GM10266 (cell line): Measurements from ENCODE around the gene SMIM45.
A peak's percentile ranks its signal among the peaks of the same experiment; 100 is the strongest.

Experiments
- DNase-seq: peaks from one replicate; pipeline ENCODE4 v3.0.0; 2012; ENCODE audit errors: extremely low spot score
- TF ChIP-seq, protein P1 (sequence below): IDR thresholded peaks from 2 replicates; pipeline ENCODE4 v1.5.1; 2012; ENCODE audit warnings: mild to moderate bottlenecking, low read depth; ENCODE audit not compliant: control insufficient read depth, insufficient read depth; ENCODE audit errors: missing control alignments

The SMIM45 gene

DNA sequence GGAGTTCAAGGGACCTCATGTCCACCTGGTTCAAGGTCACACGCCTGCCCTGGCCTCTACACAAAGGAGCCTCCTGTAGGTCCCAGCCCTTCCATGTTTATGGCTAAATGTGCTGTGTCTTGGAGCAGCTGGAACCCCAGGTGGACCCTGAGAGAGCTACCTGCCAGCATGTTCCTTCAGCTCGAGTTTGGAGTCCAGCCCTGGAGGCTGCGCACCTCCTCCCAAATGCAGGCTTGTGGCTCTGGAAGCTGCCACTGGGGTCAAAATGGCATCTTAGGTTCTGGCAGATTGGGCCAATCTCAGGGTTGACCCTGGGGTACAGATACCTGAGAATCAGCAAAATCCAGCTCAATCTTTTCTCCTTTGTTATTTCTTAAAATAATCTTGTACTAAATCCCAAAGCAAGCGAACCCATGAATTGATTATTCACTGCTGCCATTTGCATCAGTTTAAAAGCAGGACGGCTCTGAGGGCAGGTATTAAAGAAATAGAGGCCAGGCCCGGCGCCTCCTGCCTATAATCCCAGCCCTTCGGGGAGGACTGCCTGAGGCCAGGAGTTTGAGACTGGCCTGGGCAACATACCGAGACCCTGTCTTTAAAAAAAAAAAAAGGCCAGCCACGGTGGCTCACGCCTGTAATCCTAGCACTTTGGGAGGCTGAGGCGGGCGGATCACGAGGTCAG is 28.2 kb upstream of the SMIM45 start:
- DNase-seq = no peak
- TF ChIP-seq, protein P1, sequence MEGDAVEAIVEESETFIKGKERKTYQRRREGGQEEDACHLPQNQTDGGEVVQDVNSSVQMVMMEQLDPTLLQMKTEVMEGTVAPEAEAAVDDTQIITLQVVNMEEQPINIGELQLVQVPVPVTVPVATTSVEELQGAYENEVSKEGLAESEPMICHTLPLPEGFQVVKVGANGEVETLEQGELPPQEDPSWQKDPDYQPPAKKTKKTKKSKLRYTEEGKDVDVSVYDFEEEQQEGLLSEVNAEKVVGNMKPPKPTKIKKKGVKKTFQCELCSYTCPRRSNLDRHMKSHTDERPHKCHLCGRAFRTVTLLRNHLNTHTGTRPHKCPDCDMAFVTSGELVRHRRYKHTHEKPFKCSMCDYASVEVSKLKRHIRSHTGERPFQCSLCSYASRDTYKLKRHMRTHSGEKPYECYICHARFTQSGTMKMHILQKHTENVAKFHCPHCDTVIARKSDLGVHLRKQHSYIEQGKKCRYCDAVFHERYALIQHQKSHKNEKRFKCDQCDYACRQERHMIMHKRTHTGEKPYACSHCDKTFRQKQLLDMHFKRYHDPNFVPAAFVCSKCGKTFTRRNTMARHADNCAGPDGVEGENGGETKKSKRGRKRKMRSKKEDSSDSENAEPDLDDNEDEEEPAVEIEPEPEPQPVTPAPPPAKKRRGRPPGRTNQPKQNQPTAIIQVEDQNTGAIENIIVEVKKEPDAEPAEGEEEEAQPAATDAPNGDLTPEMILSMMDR = no peak

DNA sequence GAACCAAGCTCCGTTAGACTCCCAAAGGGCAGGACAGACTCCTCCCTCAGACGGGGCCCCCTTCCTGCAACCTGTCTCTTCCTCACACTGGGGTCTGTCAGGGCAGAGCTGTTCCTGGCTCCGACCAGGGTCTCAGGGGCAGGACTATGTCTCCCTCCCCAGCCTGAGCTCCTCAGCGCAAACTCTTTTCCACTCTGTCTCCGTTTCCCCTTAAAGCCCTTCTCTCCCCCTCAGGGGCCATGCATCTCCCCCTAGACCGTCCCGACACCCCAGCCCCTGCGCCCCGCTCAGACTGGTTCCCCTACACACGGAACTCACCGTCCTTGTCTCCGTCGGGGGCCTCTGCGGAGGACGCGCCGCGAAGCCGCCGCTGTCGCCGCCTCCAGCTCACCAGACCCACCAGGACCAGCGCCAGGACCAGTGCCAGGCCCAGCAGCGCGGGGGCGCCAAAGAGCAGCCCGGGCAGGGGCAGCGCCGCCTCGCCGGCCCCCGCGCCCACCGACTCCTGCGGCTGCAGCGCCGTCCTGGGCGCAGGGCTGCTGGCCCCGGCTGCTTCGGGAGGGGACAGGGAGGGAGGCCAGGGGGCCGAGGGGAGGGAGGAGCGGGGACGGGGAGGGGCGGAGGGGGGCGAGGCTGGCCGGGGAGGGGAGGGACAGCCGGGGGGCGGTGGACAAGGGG is 26.0 kb upstream of the SMIM45 start:
- peak; percentile 77 for DNase-seq

DNA sequence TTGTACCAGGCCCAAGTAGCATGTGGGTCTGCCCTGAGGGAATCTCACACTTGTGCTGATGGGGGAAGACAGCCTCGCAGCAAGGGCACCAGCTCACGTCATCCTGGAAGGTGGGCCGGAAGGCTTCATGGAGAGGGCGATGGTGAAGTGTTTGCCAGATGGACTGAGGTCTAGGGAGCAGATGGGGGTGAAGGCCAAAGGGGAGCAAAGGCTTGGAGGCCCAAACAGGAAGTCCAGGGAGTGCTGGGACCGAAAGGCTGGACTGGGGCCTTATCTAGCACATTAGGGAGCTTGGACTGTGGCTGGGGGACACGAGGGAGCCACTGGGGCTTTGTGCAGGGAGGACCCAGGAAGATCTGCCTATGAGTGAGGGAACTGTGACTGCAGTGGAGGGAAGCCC is 24.1 kb upstream of the SMIM45 start:
- no peak for DNase-seq
- TF ChIP-seq, protein P1 = no peak

More for the DNA sequence above, 26.0 kb upstream of the SMIM45 start:
- TF ChIP-seq, protein P1 = peak; percentile 96

DNA sequence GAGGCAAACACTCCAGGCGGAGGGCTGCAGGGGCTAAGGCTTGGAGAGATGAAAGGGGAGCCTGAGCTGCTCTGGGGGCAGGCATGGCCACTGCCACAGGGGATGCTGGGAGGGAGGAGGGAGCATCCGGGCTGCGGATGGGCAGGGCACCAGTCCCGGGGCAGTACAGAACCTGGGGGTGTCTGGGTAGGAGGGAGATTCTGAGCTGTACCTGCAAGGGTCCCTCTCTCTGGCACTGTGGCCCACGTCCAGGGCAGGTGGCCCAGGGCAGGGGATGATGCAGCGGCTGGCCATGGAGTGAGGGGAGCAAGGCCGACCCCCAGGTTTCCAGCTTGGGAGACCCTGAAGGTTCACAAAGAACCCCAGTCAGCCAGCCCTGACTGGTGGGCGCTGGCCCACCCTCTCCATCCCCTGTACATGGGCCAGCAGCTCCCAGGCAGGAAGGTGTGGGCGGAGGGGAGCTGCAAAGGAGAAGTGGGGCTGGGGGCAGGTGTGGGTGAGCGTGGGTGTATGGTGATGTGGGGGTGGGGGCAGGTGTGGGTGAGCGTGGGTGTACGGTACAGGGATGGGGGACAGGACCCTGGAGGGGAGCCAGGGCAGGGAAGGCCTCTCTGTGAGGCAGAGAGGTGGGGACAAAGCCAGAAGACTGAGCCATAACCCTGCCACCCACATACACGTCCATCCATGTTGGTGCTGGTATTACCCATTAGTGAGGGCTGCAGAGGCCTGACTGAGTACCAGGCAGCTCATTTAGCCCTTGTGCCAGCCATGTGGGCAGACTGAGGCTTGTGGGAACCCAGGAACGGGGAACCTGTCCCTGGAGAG is 23.1 kb upstream of the SMIM45 start:
- TF ChIP-seq, protein P1 = no peak
- no peak for DNase-seq

DNA sequence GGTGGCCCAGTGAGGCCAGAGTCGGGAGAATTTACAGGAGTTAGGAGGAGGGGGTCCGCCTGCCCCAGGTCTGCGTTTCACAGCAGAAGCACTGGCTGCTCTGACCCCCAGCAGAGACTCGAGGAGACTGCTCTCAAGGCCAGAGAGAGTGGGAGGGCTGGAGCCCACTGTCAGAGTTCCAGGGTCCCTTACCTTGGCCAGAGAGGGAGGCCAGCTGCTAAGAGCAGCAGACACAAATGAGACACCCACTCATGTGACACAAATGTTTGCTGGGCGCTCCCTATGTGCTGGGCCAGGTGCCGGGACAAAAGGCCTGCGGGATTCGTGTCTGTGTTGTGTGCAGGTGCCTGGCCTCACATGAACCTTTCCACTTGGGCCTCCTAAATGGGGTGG is 22.5 kb upstream of the SMIM45 start:
- no peak for DNase-seq
- TF ChIP-seq, protein P1 = no peak

DNA sequence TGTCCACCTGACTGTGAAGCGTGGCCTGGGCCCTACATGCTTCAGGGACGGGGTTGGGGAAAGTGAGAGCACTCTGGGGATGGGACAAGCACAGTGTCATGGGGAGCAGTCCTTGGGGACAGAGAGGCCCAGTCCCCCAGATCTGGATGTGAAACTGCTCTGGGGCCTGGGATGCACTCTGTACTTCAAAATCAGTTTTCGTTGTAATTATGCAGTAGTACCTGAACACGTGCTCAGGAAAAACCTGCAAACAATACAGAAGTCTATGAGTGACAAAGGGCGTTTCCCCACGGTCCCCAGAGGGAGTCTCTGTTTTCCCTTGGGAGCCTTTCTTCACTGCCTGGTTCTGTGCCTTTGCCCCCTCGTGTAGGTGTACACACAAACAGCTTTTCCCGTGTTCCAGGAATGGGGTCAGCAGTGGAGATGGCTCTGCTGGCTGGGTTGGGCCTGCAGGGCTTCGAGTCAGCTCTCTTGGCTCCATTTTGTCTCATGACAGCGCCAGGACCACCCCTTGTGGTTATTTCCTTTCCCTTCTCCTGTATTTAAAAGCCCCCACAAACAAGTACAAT is 20.2 kb upstream of the SMIM45 start:
- TF ChIP-seq, protein P1 = no peak
- no peak for DNase-seq
